ENCODE measurements around the gene ZAP70.

DNA sequence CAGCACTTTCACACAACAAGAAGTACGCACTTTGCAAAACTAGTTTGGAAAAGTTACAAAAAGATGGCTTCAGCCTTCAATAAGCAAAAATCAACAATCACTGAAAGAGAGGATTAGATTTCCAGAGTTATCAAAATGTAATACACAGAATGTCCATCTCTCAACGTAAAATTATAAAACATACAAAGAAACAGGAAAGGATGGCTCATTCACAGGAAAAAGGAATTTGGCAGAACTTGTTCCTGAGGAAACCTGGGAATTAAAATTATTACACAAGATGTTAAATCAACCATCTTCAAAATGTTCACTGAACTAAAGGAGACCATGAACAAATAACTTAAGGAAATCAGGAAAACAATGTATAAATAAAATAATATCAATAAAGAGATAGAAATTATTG is 35.9 kb upstream of the ZAP70 start:
- TF ChIP-seq, protein P1, sequence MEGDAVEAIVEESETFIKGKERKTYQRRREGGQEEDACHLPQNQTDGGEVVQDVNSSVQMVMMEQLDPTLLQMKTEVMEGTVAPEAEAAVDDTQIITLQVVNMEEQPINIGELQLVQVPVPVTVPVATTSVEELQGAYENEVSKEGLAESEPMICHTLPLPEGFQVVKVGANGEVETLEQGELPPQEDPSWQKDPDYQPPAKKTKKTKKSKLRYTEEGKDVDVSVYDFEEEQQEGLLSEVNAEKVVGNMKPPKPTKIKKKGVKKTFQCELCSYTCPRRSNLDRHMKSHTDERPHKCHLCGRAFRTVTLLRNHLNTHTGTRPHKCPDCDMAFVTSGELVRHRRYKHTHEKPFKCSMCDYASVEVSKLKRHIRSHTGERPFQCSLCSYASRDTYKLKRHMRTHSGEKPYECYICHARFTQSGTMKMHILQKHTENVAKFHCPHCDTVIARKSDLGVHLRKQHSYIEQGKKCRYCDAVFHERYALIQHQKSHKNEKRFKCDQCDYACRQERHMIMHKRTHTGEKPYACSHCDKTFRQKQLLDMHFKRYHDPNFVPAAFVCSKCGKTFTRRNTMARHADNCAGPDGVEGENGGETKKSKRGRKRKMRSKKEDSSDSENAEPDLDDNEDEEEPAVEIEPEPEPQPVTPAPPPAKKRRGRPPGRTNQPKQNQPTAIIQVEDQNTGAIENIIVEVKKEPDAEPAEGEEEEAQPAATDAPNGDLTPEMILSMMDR (IDR thresholded peaks at IDR 0.05) = no peak
- TF ChIP-seq POLR2A (IDR thresholded peaks at IDR 0.05) (no peak), EP300 (IDR thresholded peaks at IDR 0.05) (no peak)

Data from ovary (tissue), 3 donors.